ENCODE data around the gene IGSF22.

The IGSF22 gene

DNA sequence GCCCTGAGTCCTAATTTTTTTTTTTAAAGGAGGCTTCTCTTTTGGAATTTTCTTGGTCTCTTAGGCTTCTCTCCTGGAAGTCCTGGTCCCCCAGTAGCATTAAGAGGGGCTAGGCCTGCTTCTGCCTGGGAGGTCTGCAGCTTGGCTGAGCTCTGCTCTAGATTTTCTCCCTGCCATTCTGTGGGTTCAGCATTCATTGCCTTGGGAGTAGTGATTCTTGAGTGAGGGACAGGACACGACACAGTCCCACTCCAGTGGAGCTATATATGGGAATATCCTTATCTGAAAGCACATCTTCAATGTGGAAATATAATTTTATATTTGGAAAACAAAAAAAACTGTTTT, 3.7 kb downstream of the IGSF22 start:
- Histone ChIP-seq H3K4me1 (ENCODE audit: control insufficient read depth in 1 of 2, insufficient read depth in 2 of 2, low read length in 2 of 2) (peaks cover 4 to 9% of the 10 kb centered on the region in 2 experiments), H3K9ac (ENCODE audit: low read length) (no peak overlapping the region), H4K91ac (ENCODE audit: low read depth, low read length) (no peak overlapping the region), H3K14ac (ENCODE audit: low read length) (no peak overlapping the region), H2AFZ (ENCODE audit: insufficient read depth, low read length, poor library complexity) (no peak overlapping the region), H2BK5ac (ENCODE audit: low read depth, low read length, poor library complexity) (no peak overlapping the region), H2BK12ac (ENCODE audit: low read length) (no peak overlapping the region), H3K9me3 (ENCODE audit: insufficient read depth, low read depth, low read length) (no peaks in the 10 kb centered on the region), H3K79me2 (ENCODE audit: control insufficient read depth, insufficient read depth, low read length, poor library complexity) (no peaks in the 10 kb centered on the region), H4K12ac (ENCODE audit: low read depth, low read length) (no peak overlapping the region), H3K23ac (ENCODE audit: low read length) (no peak overlapping the region), H3K36me3 (ENCODE audit: control insufficient read depth in 1 of 2, insufficient read depth in 2 of 2, low read length in 2 of 2) (no peaks in the 10 kb centered on the region), H2AK5ac (ENCODE audit: low read length) (no peak overlapping the region), H3K27me3 (ENCODE audit: insufficient read depth, low read length) (no peaks in the 10 kb centered on the region), H2BK120ac (ENCODE audit: insufficient read depth, low read length, poor library complexity) (no peak overlapping the region), H3K27ac (ENCODE audit: low read depth, low read length) (no peak overlapping the region), H3K79me1 (ENCODE audit: low read length) (no peaks in the 10 kb centered on the region), H3K4me3 (ENCODE audit: low read depth, low read length) (no peak overlapping the region), H4K8ac (ENCODE audit: low read depth, low read length) (no peak overlapping the region), H3K4me2 (ENCODE audit: low read length) (peak overlapping the region; percentile 83), H3K18ac (ENCODE audit: low read length) (no peak overlapping the region), H3K4ac (ENCODE audit: low read depth, low read length) (no peak overlapping the region)
- no CpG with 5 or more reads among the region's 1 CpG for WGBS (ENCODE audit: extremely low coverage, insufficient coverage, insufficient read length)
- no peak for DNase-seq

DNA sequence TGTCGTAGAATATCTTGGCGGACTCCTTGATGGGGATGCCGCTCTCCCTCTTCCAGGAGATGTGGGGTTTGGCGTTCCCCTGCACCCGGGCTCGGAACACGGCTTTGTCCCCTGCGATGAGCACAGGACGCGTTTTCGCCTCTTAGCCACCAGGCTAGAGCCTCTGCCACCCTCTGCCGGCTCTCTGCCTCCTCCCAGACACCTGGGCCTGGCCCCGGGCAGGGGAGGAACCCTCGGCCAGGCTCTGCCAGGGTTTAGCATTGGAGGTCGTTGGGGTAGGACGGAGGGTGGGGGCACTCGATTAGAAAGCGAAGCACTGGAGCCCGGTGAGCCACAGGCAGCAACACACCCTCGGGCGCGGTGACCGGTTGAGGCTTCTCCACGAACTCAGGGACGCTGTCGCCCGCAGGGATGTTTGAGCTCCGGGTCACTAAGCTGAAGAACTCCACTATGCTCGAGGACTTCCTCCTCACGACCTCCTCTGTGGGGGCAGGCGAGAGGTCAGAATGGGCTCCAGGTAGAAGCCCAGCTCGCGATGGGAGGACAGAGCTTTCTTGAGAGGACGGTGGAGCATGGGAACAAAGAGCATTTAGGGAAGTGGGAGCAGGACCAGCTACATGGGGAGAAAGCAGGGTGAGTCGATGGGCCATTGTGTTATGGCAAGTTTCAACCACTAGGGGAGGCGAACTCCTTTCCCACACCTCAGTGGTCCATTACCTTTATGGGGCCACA, 4.3 kb downstream of the IGSF22 start:
- Histone ChIP-seq H4K8ac (ENCODE audit: low read depth, low read length) (peak overlapping the region; percentile 56), H2AFZ (ENCODE audit: insufficient read depth, low read length, poor library complexity) (peak overlapping the region; percentile 48), H4K12ac (ENCODE audit: low read depth, low read length) (no peak overlapping the region), H3K18ac (ENCODE audit: low read length) (no peak overlapping the region), H3K4me2 (ENCODE audit: low read length) (peak overlapping the region; percentile 83), H2BK5ac (ENCODE audit: low read depth, low read length, poor library complexity) (no peak overlapping the region), H3K27me3 (ENCODE audit: insufficient read depth, low read length) (peaks cover 2% of the 10 kb centered on the region), H3K23ac (ENCODE audit: low read length) (no peak overlapping the region), H3K14ac (ENCODE audit: low read length) (no peak overlapping the region), H3K4ac (ENCODE audit: low read depth, low read length) (no peak overlapping the region), H3K27ac (ENCODE audit: low read depth, low read length) (no peak overlapping the region), H3K9me3 (ENCODE audit: insufficient read depth, low read depth, low read length) (no peaks in the 10 kb centered on the region), H2BK120ac (ENCODE audit: insufficient read depth, low read length, poor library complexity) (no peak overlapping the region), H3K79me2 (ENCODE audit: control insufficient read depth, insufficient read depth, low read length, poor library complexity) (no peaks in the 10 kb centered on the region), H2BK12ac (ENCODE audit: low read length) (no peak overlapping the region), H3K4me3 (ENCODE audit: low read depth, low read length) (peak overlapping the region; percentile 8), H4K91ac (ENCODE audit: low read depth, low read length) (no peak overlapping the region), H3K36me3 (ENCODE audit: control insufficient read depth in 1 of 2, insufficient read depth in 2 of 2, low read length in 2 of 2) (no peaks in the 10 kb centered on the region), H3K4me1 (ENCODE audit: control insufficient read depth in 1 of 2, insufficient read depth in 2 of 2, low read length in 2 of 2) (peaks cover 4 to 9% of the 10 kb centered on the region in 2 experiments), H2AK5ac (ENCODE audit: low read length) (no peak overlapping the region), H3K79me1 (ENCODE audit: low read length) (no peaks in the 10 kb centered on the region), H3K9ac (ENCODE audit: low read length) (no peak overlapping the region)
- DNase-seq = peak; percentile 52 to 74
- WGBS (ENCODE audit: extremely low coverage, insufficient coverage, insufficient read length) = no CpG with 5 or more reads among the region's 36 CpGs

DNA sequence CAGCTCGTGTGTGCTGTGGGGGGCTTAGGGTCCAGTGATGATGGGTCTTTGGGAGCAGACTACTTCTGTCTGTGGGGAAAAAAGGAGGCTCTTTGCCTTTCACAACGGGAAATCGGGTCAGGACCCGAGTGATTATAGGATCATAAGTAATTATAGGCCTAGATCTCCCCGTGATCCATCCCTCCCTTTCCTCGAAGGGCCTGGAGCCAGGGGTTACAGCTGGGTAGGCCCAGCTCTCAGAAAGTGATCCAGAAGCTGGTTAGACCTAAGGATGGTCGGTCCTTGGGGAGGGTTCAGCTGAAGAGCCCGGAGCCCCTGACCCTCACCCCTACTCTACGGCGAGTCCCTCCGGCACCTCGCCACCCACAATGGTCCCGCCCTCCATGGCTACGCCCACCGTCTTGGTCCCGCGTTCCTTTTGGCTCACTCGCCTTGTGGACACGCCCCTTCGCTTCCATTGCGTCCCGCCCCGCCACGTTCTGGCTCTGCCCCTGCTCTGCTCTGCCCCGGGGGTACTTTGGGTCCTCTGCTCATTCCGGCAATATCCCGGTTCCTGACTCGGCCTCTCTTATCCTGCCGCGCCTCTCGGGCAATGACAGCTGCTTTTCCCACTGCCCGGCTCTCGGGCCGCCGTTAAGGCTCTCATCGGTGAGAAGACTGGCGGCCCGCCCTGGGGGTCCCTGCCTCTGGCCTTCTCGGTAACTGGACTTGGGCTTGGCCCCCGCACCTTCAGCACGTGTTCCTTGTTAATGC, 5.0 kb downstream of the IGSF22 start:
- no peak overlapping the region for H2BK12ac ChIP-seq (ENCODE audit: low read length)
- H3K4me1 ChIP-seq (ENCODE audit: control insufficient read depth in 1 of 2, insufficient read depth in 2 of 2, low read length in 2 of 2) = peaks cover 4 to 9% of the 10 kb centered on the region in 2 experiments
- H2BK5ac ChIP-seq (ENCODE audit: low read depth, low read length, poor library complexity) = no peak overlapping the region
- no peak overlapping the region for H3K27ac ChIP-seq (ENCODE audit: low read depth, low read length)
- H3K79me2 ChIP-seq (ENCODE audit: control insufficient read depth, insufficient read depth, low read length, poor library complexity) = no peaks in the 10 kb centered on the region
- no peak overlapping the region for H4K8ac ChIP-seq (ENCODE audit: low read depth, low read length)
- H3K9ac ChIP-seq (ENCODE audit: low read length) = no peak overlapping the region
- H3K4me3 ChIP-seq (ENCODE audit: low read depth, low read length) = peak overlapping the region; percentile 8
- no peak overlapping the region for H2AK5ac ChIP-seq (ENCODE audit: low read length)
- peaks cover 5% of the 10 kb centered on the region for H3K27me3 ChIP-seq (ENCODE audit: insufficient read depth, low read length)
- H3K4me2 ChIP-seq (ENCODE audit: low read length) = peak overlapping the region; percentile 83
- no peak overlapping the region for H3K4ac ChIP-seq (ENCODE audit: low read depth, low read length)
- H3K18ac ChIP-seq (ENCODE audit: low read length) = no peak overlapping the region
- H4K12ac ChIP-seq (ENCODE audit: low read depth, low read length) = no peak overlapping the region
- no peak overlapping the region for H3K14ac ChIP-seq (ENCODE audit: low read length)
- H3K79me1 ChIP-seq (ENCODE audit: low read length) = no peaks in the 10 kb centered on the region
- peak; percentile 84 to 85 for DNase-seq
- no peak overlapping the region for H4K91ac ChIP-seq (ENCODE audit: low read depth, low read length)
- H2BK120ac ChIP-seq (ENCODE audit: insufficient read depth, low read length, poor library complexity) = no peak overlapping the region
- no CpG with 5 or more reads among the region's 41 CpGs for WGBS (ENCODE audit: extremely low coverage, insufficient coverage, insufficient read length)
- H2AFZ ChIP-seq (ENCODE audit: insufficient read depth, low read length, poor library complexity) = no peak overlapping the region
- H3K23ac ChIP-seq (ENCODE audit: low read length) = no peak overlapping the region
- no peaks in the 10 kb centered on the region for H3K36me3 ChIP-seq (ENCODE audit: control insufficient read depth in 1 of 2, insufficient read depth in 2 of 2, low read length in 2 of 2)
- H3K9me3 ChIP-seq (ENCODE audit: insufficient read depth, low read depth, low read length) = no peaks in the 10 kb centered on the region

DNA sequence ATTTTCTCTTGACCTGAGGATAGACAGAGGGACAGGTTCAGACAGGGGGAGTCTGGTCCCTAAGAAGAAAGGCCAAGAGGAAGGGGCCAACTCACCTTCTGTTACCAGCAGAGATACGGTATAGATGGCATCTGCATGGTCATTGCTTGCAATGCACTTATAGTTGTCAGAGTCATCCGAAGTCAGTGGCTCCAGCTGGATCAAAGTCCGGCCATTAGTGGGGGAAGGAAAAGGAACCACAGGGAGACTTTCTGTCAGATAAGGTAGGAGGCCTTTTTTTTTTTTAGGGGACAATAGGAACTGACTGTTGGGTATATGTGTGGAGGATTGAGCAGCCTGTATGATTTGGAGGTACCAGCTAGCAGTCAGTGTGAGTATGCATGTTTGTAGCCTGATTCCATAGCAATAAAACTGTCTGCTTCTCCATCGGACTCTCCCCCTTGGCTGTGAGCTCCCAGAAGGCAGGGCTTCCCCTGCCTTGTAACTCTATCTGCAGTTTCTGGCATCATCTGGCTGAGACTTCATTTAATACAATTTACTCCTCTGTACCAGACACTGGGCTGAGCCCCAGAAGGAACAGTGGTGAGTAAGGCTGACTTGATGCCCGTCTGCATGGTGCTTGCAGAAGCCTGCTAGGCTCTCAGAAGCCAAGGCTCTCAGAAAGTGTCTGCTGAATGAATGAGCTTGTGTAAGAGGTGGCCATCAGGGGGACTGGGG, 5.7 kb downstream of the IGSF22 start:
- no peak overlapping the region for H3K4me3 ChIP-seq (ENCODE audit: low read depth, low read length)
- H4K12ac ChIP-seq (ENCODE audit: low read depth, low read length) = no peak overlapping the region
- no peak overlapping the region for H3K14ac ChIP-seq (ENCODE audit: low read length)
- no peak for DNase-seq
- H3K4me1 ChIP-seq (ENCODE audit: control insufficient read depth in 1 of 2, insufficient read depth in 2 of 2, low read length in 2 of 2) = peaks cover 4 to 9% of the 10 kb centered on the region in 2 experiments
- no peak overlapping the region for H2BK12ac ChIP-seq (ENCODE audit: low read length)
- no peak overlapping the region for H4K91ac ChIP-seq (ENCODE audit: low read depth, low read length)
- no peak overlapping the region for H2AFZ ChIP-seq (ENCODE audit: insufficient read depth, low read length, poor library complexity)
- no peaks in the 10 kb centered on the region for H3K79me2 ChIP-seq (ENCODE audit: control insufficient read depth, insufficient read depth, low read length, poor library complexity)
- no peaks in the 10 kb centered on the region for H3K36me3 ChIP-seq (ENCODE audit: control insufficient read depth in 1 of 2, insufficient read depth in 2 of 2, low read length in 2 of 2)
- H3K79me1 ChIP-seq (ENCODE audit: low read length) = no peaks in the 10 kb centered on the region
- no peak overlapping the region for H3K4me2 ChIP-seq (ENCODE audit: low read length)
- no peak overlapping the region for H3K18ac ChIP-seq (ENCODE audit: low read length)
- H3K27ac ChIP-seq (ENCODE audit: low read depth, low read length) = no peak overlapping the region
- no peak overlapping the region for H2BK5ac ChIP-seq (ENCODE audit: low read depth, low read length, poor library complexity)
- H2BK120ac ChIP-seq (ENCODE audit: insufficient read depth, low read length, poor library complexity) = no peak overlapping the region
- no peak overlapping the region for H3K4ac ChIP-seq (ENCODE audit: low read depth, low read length)
- H3K27me3 ChIP-seq (ENCODE audit: insufficient read depth, low read length) = peaks cover 5% of the 10 kb centered on the region
- peaks cover 2% of the 10 kb centered on the region for H3K9me3 ChIP-seq (ENCODE audit: insufficient read depth, low read depth, low read length)
- H3K23ac ChIP-seq (ENCODE audit: low read length) = no peak overlapping the region
- no peak overlapping the region for H3K9ac ChIP-seq (ENCODE audit: low read length)
- no peak overlapping the region for H2AK5ac ChIP-seq (ENCODE audit: low read length)
- H4K8ac ChIP-seq (ENCODE audit: low read depth, low read length) = no peak overlapping the region
- no CpG with 5 or more reads among the region's 5 CpGs for WGBS (ENCODE audit: extremely low coverage, insufficient coverage, insufficient read length)
